GM18951 (cell line): Measurements from ENCODE around the gene FBXL20.
A peak's percentile ranks its signal among the peaks of the same experiment; 100 is the strongest.
"Not testable (repeated sequence)": the region's sequence is repeated elsewhere in the genome, so short reads cannot be mapped to it uniquely, and the experiment has no call there.

Experiments
- POLR2A ChIP-seq: IDR thresholded peaks from 4 replicates; pipeline ENCODE4 v1.6.1; 2011; ENCODE audit warnings: mild to moderate bottlenecking; ENCODE audit not compliant: insufficient read length, insufficient read depth; ENCODE audit errors: extremely low read depth
- in situ Hi-C: fragments of 300-500 bp; cut with MboI; formaldehyde crosslinking; loops from one replicate; pipeline ENCODE4 v1.12.0; 2022; ENCODE audit warnings: low sequenced_read_pairs, mixed read lengths, inconsistent platforms; ENCODE audit not compliant: unreplicated experiment

Gene FBXL20

GRCh38 chr17:39401412-39402243 lies at the start of gene FBXL20:
FBXL20 (minus strand) TSS chr17:39401626; CDS start chr17:39401402, 224 bp downstream.
- in situ Hi-C loops: no loop called here
- peak; percentile 52 for TF ChIP-seq POLR2A

GRCh38 chr17:39450847-39451581 lies 49.6 kb upstream of the FBXL20 start, which contains the start of gene MED1:
MED1 (minus strand) TSS chr17:39451263; CDS start chr17:39451062, 201 bp downstream.
- TF ChIP-seq POLR2A: peak; percentile 79
- in situ Hi-C loops: no loop called here

GRCh38 chr17:39450051-39450450 lies 48.6 kb upstream of the FBXL20 start:
- no peak for TF ChIP-seq POLR2A
- in situ Hi-C loops: no loop called here

- in situ Hi-C loops: no loop called here
Measured at GRCh38 chr17:39447561-39447960, 46.1 kb upstream of the FBXL20 start.

GRCh38 chr17:39443326-39443725 lies 41.9 kb upstream of the FBXL20 start:
- in situ Hi-C loops: no loop called here
- TF ChIP-seq POLR2A: no peak

More at GRCh38 chr17:39447561-39447960, 46.1 kb upstream of the FBXL20 start:
- TF ChIP-seq POLR2A: no peak

GRCh38 chr17:39439868-39440267 lies 38.4 kb upstream of the FBXL20 start:
- in situ Hi-C loops: not testable (repeated sequence)

- no peak for TF ChIP-seq POLR2A
- in situ Hi-C loops: no loop called here
Measured at GRCh38 chr17:39429600-39429999, 28.2 kb upstream of the FBXL20 start.

- in situ Hi-C loops: no loop called here
- TF ChIP-seq POLR2A: no peak
Measured at GRCh38 chr17:39416141-39416540, 14.7 kb upstream of the FBXL20 start.

GRCh38 chr17:39410279-39410678 lies 8.9 kb upstream of the FBXL20 start:
- no peak for TF ChIP-seq POLR2A
- in situ Hi-C loops: no loop called here

- no peak for TF ChIP-seq POLR2A
- in situ Hi-C loops: no loop called here
Measured at GRCh38 chr17:39408360-39408759, 6.9 kb upstream of the FBXL20 start.

- no peak for TF ChIP-seq POLR2A
- in situ Hi-C loops: no loop called here
Measured at GRCh38 chr17:39406951-39407350, 5.5 kb upstream of the FBXL20 start.

- in situ Hi-C loops: no loop called here
Measured at GRCh38 chr17:39405436-39405835, 4.0 kb upstream of the FBXL20 start.

GRCh38 chr17:39404542-39405378 lies 3.3 kb upstream of the FBXL20 start:
- in situ Hi-C loops: no loop called here
- TF ChIP-seq POLR2A: no peak

More at GRCh38 chr17:39405436-39405835, 4.0 kb upstream of the FBXL20 start:
- TF ChIP-seq POLR2A: no peak
